ENCODE measurements around the gene SPON1.

SPON1 gene

GRCh38 chr11:13921545-13921944, 41.0 kb upstream of the SPON1 start:
- Histone ChIP-seq H2AFZ (ENCODE audit: low read depth, low read length) (no peak overlapping the region), H3K18ac (ENCODE audit: low read depth in 1 of 2, low read length in 2 of 2) (no peak overlapping the region), H3K14ac (ENCODE audit: low read length in 2 of 2) (no peak overlapping the region), H3K4me3 (ENCODE audit: insufficient read depth in 1 of 2, low read depth in 1 of 2, low read length in 2 of 2) (no peak overlapping the region), H3K27me3 (ENCODE audit: control insufficient read depth in 1 of 2, insufficient read depth in 1 of 2, low read length in 2 of 2) (no peaks in the 10 kb centered on the region), H4K8ac (ENCODE audit: low read length) (no peak overlapping the region), H3K9ac (ENCODE audit: low read length) (no peak overlapping the region), H2BK5ac (ENCODE audit: low read depth, low read length, poor library complexity, severe bottlenecking) (no peak overlapping the region), H3K4me2 (ENCODE audit: low read length, poor library complexity, severe bottlenecking) (no peak overlapping the region), H2AK5ac (ENCODE audit: low read length, severe bottlenecking) (no peak overlapping the region), H3K4me1 (ENCODE audit: control insufficient read depth, insufficient read depth, low read depth, low read length) (peaks cover 2% of the 10 kb centered on the region), H2BK15ac (ENCODE audit: low read depth, poor library complexity, severe bottlenecking) (no peak overlapping the region), H3K9me3 (ENCODE audit: control insufficient read depth, low read length) (no peaks in the 10 kb centered on the region), H3K4ac (ENCODE audit: low read depth in 1 of 2, low read length in 2 of 2) (no peak overlapping the region), H3K79me1 (replicated peaks; ENCODE audit: low read length, poor library complexity, severe bottlenecking) (no peaks in the 10 kb centered on the region), H3K27ac (ENCODE audit: low read length, poor library complexity, severe bottlenecking) (no peak overlapping the region), H3K36me3 (ENCODE audit: control insufficient read depth in 1 of 2, insufficient read depth in 2 of 2, low read depth in 1 of 2, low read length in 2 of 2) (no peaks in the 10 kb centered on the region), H4K91ac (ENCODE audit: low read length) (no peak overlapping the region), H3K23ac (ENCODE audit: low read length in 2 of 2) (no peak overlapping the region), H2BK120ac (ENCODE audit: low read depth, low read length) (no peak overlapping the region), H2BK12ac (ENCODE audit: low read length in 2 of 2) (no peak overlapping the region)
- WGBS: 80% methylated on average over 8 of the region's 8 CpGs
- DNase-seq: no peak

GRCh38 chr11:13923182-13923581, 39.3 kb upstream of the SPON1 start:
- Histone ChIP-seq H3K23ac (ENCODE audit: low read length in 2 of 2) (no peak overlapping the region), H2AK5ac (ENCODE audit: low read length, severe bottlenecking) (no peak overlapping the region), H4K91ac (ENCODE audit: low read length) (no peak overlapping the region), H3K9me3 (ENCODE audit: control insufficient read depth, low read length) (no peaks in the 10 kb centered on the region), H2BK15ac (ENCODE audit: low read depth, poor library complexity, severe bottlenecking) (no peak overlapping the region), H2AFZ (ENCODE audit: low read depth, low read length) (no peak overlapping the region), H2BK120ac (ENCODE audit: low read depth, low read length) (no peak overlapping the region), H3K14ac (ENCODE audit: low read length in 2 of 2) (no peak overlapping the region), H4K8ac (ENCODE audit: low read length) (no peak overlapping the region), H3K4ac (ENCODE audit: low read depth in 1 of 2, low read length in 2 of 2) (no peak overlapping the region), H3K4me2 (ENCODE audit: low read length, poor library complexity, severe bottlenecking) (no peak overlapping the region), H3K27ac (ENCODE audit: low read length, poor library complexity, severe bottlenecking) (no peak overlapping the region), H3K4me3 (ENCODE audit: insufficient read depth in 1 of 2, low read depth in 1 of 2, low read length in 2 of 2) (no peak overlapping the region), H3K9ac (ENCODE audit: low read length) (no peak overlapping the region), H3K18ac (ENCODE audit: low read depth in 1 of 2, low read length in 2 of 2) (no peak overlapping the region), H3K4me1 (ENCODE audit: control insufficient read depth, insufficient read depth, low read depth, low read length) (peaks cover 2% of the 10 kb centered on the region), H3K27me3 (ENCODE audit: control insufficient read depth in 1 of 2, insufficient read depth in 1 of 2, low read length in 2 of 2) (no peaks in the 10 kb centered on the region), H2BK5ac (ENCODE audit: low read depth, low read length, poor library complexity, severe bottlenecking) (no peak overlapping the region), H3K36me3 (ENCODE audit: control insufficient read depth in 1 of 2, insufficient read depth in 2 of 2, low read depth in 1 of 2, low read length in 2 of 2) (no peaks in the 10 kb centered on the region), H2BK12ac (ENCODE audit: low read length in 2 of 2) (no peak overlapping the region), H3K79me1 (replicated peaks; ENCODE audit: low read length, poor library complexity, severe bottlenecking) (no peaks in the 10 kb centered on the region)
- 70% methylated on average over 1 of the region's 1 CpG for WGBS
- DNase-seq: no peak

DNA sequence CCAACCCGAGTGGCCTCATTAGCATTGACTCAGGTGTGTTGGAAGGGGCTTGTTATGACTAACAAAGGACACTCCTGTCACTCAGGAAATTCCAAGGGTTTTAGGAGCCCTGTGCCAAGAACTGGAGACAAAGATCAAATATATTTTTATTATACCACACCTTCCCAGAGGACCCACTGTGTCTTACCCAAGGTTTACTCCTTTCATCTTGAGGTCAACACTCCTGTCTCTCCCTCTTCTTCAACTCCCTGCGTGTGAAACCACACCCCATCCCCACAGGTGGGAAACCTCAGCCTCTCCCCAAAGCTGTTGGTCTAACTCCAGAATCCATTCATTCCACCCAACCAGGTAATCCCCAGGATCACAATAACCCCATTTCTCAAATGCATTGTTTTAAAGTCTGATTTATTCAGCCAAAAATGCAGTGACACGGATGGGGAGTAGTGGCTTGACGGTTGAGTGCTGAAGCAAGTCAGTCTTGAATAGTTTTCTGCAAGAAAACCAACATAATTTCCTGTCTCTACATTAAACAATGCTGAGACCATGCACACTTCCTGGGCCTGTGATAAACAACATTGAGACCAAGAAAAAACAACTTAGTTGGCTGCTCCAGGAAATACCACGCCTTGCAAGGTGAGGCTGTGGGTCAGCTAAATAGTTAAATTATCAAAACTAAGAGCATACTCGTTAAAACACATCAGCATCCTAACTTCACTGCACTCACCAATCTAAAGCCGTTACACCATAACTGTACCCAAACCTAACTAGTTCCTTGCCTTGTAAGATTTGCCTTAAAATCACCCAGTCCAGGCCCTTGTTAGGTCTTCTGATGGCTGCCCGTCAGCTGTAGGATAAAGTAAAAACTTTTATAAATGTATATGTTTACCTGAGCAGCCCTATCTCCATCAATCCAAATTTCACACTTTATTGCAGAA, 38.5 kb upstream of the SPON1 start:
- Histone ChIP-seq H4K8ac (ENCODE audit: low read length) (no peak overlapping the region), H3K4me2 (ENCODE audit: low read length, poor library complexity, severe bottlenecking) (no peak overlapping the region), H4K91ac (ENCODE audit: low read length) (no peak overlapping the region), H3K9me3 (ENCODE audit: control insufficient read depth, low read length) (no peaks in the 10 kb centered on the region), H2BK120ac (ENCODE audit: low read depth, low read length) (no peak overlapping the region), H3K27ac (ENCODE audit: low read length, poor library complexity, severe bottlenecking) (no peak overlapping the region), H3K23ac (ENCODE audit: low read length in 2 of 2) (no peak overlapping the region), H3K4me3 (ENCODE audit: insufficient read depth in 1 of 2, low read depth in 1 of 2, low read length in 2 of 2) (no peak overlapping the region), H3K9ac (ENCODE audit: low read length) (no peak overlapping the region), H3K36me3 (ENCODE audit: control insufficient read depth in 1 of 2, insufficient read depth in 2 of 2, low read depth in 1 of 2, low read length in 2 of 2) (no peaks in the 10 kb centered on the region), H2BK15ac (ENCODE audit: low read depth, poor library complexity, severe bottlenecking) (no peak overlapping the region), H3K14ac (ENCODE audit: low read length in 2 of 2) (no peak overlapping the region), H2AFZ (ENCODE audit: low read depth, low read length) (no peak overlapping the region), H3K4ac (ENCODE audit: low read depth in 1 of 2, low read length in 2 of 2) (no peak overlapping the region), H3K27me3 (ENCODE audit: control insufficient read depth in 1 of 2, insufficient read depth in 1 of 2, low read length in 2 of 2) (no peaks in the 10 kb centered on the region), H3K18ac (ENCODE audit: low read depth in 1 of 2, low read length in 2 of 2) (no peak overlapping the region), H2BK5ac (ENCODE audit: low read depth, low read length, poor library complexity, severe bottlenecking) (no peak overlapping the region), H3K79me1 (replicated peaks; ENCODE audit: low read length, poor library complexity, severe bottlenecking) (no peaks in the 10 kb centered on the region), H2AK5ac (ENCODE audit: low read length, severe bottlenecking) (no peak overlapping the region), H2BK12ac (ENCODE audit: low read length in 2 of 2) (no peak overlapping the region), H3K4me1 (ENCODE audit: control insufficient read depth, insufficient read depth, low read depth, low read length) (peaks cover 2% of the 10 kb centered on the region)
- DNase-seq: no peak
- 61% methylated on average over 7 of the region's 8 CpGs for WGBS

- Histone ChIP-seq H3K4me3 (ENCODE audit: insufficient read depth in 1 of 2, low read depth in 1 of 2, low read length in 2 of 2) (no peak overlapping the region), H3K9me3 (ENCODE audit: control insufficient read depth, low read length) (no peaks in the 10 kb centered on the region), H2BK5ac (ENCODE audit: low read depth, low read length, poor library complexity, severe bottlenecking) (no peak overlapping the region)
These were observed 37.7 kb upstream of the SPON1 start for GRCh38 chr11:13924801-13925327.

More at GRCh38 chr11:13924801-13925327, 37.7 kb upstream of the SPON1 start:
- Histone ChIP-seq H2AFZ (ENCODE audit: low read depth, low read length) (no peak overlapping the region), H3K14ac (ENCODE audit: low read length in 2 of 2) (no peak overlapping the region), H3K4me2 (ENCODE audit: low read length, poor library complexity, severe bottlenecking) (no peak overlapping the region), H4K8ac (ENCODE audit: low read length) (no peak overlapping the region), H3K18ac (ENCODE audit: low read depth in 1 of 2, low read length in 2 of 2) (no peak overlapping the region), H3K23ac (ENCODE audit: low read length in 2 of 2) (no peak overlapping the region), H3K27me3 (ENCODE audit: control insufficient read depth in 1 of 2, insufficient read depth in 1 of 2, low read length in 2 of 2) (no peaks in the 10 kb centered on the region), H2BK12ac (ENCODE audit: low read length in 2 of 2) (no peak overlapping the region), H2BK120ac (ENCODE audit: low read depth, low read length) (no peak overlapping the region), H3K36me3 (ENCODE audit: control insufficient read depth in 1 of 2, insufficient read depth in 2 of 2, low read depth in 1 of 2, low read length in 2 of 2) (no peaks in the 10 kb centered on the region), H3K4ac (ENCODE audit: low read depth in 1 of 2, low read length in 2 of 2) (no peak overlapping the region), H2BK15ac (ENCODE audit: low read depth, poor library complexity, severe bottlenecking) (no peak overlapping the region), H3K9ac (ENCODE audit: low read length) (no peak overlapping the region), H3K4me1 (ENCODE audit: control insufficient read depth, insufficient read depth, low read depth, low read length) (peaks cover 3% of the 10 kb centered on the region), H2AK5ac (ENCODE audit: low read length, severe bottlenecking) (no peak overlapping the region), H4K91ac (ENCODE audit: low read length) (no peak overlapping the region), H3K27ac (ENCODE audit: low read length, poor library complexity, severe bottlenecking) (no peak overlapping the region), H3K79me1 (replicated peaks; ENCODE audit: low read length, poor library complexity, severe bottlenecking) (no peaks in the 10 kb centered on the region)
- 94% methylated on average over 2 of the region's 2 CpGs for WGBS
- no peak for DNase-seq
